Peyer's patch (tissue), 4 donors: Measurements from ENCODE around the gene MRM3. TPM values are rescaled to one million over a fixed set of nuclear protein-coding genes. Genes with fewer than 3 reads are reported as not detected.

ENCODE experiments used
- DNase-seq, 3 donors: peaks; one replicate each; pipeline ENCODE4 v3.0.0-alpha.2; 2017 to 2019
- H3K27ac ChIP-seq, 4 donors: fragments of 200-600 bp; sonication (generic); one replicate each; pipeline ENCODE4 v1.5.1; 2016 to 2019
- H3K27me3 ChIP-seq, 2 donors: fragments of 200-600 bp; sonication (generic); one replicate each; pipeline ENCODE4 v1.5.1; 2019
- H3K36me3 ChIP-seq, 3 donors: fragments of 200-600 bp; sonication (generic); one replicate each; pipeline ENCODE4 v1.5.1; 2016 to 2019
- H3K4me1 ChIP-seq, 4 donors: fragments of 200-600 bp; sonication (generic); one replicate each; pipeline ENCODE4 v1.5.1; 2016 to 2019
- H3K4me3 ChIP-seq, 4 donors: fragments of 200-600 bp; sonication (generic); 1 replicate in 3 of 4; 2 replicates in 1 of 4; pipeline ENCODE4 v1.5.1; 2016 to 2019; ENCODE audit warnings: mild to moderate bottlenecking in 1 of 4
- H3K9me3 ChIP-seq, 4 donors: fragments of 200-600 bp; sonication (generic); one replicate each; pipeline ENCODE4 v1.5.1; 2016 to 2019; ENCODE audit warnings: mild to moderate bottlenecking in 1 of 4
- POLR2A ChIP-seq, 2 donors: fragments of 450-650 bp; IDR thresholded peaks; one replicate each; pipeline ENCODE4 v1.5.1; 2017; ENCODE audit warnings: antibody characterized with exemption in 2 of 2, mild to moderate bottlenecking in 2 of 2, moderate library complexity in 2 of 2
- total RNA-seq, 4 donors: library from RNA; depleted of rRNA; stranded (reverse); fragments of >200 nt; gene quantifications; one replicate each; pipeline ENCODE4 v1.1.0, GENCODE V29; 2016
- TF ChIP-seq, protein P1 (sequence below), 6 experiments: fragments of 450-650 bp in 4 of 6; fragments of 200-600 bp in 2 of 6; sonication (generic) in 1 of 6; IDR thresholded peaks; one replicate each; pipeline ENCODE4 v1.5.1; 2017 to 2019; ENCODE audit warnings: antibody characterized with exemption in 6 of 6, mild to moderate bottlenecking in 3 of 6, moderate library complexity in 1 of 6

The MRM3 gene
- total RNA-seq, 4 donors from 2014 or later, result 17.0 to 23.0 (median 22.2) TPM

GRCh38 chr17:796609-797008 lies 14.5 kb downstream of the MRM3 start:
- Histone ChIP-seq H3K4me3 (no peak overlapping the region), H3K9me3 (no peaks in the 10 kb centered on the region), H3K27me3 (no peaks in the 10 kb centered on the region), H3K27ac (no peak overlapping the region), H3K4me1 (peaks cover 0 to 12% (median 0%) of the 10 kb centered on the region in 4 donors), H3K36me3 (peaks cover 0 to 16% (median 0%) of the 10 kb centered on the region in 3 donors)
- DNase-seq, result no peak
- no peak for TF ChIP-seq POLR2A (IDR thresholded peaks at IDR 0.05)
- TF ChIP-seq, protein P1, sequence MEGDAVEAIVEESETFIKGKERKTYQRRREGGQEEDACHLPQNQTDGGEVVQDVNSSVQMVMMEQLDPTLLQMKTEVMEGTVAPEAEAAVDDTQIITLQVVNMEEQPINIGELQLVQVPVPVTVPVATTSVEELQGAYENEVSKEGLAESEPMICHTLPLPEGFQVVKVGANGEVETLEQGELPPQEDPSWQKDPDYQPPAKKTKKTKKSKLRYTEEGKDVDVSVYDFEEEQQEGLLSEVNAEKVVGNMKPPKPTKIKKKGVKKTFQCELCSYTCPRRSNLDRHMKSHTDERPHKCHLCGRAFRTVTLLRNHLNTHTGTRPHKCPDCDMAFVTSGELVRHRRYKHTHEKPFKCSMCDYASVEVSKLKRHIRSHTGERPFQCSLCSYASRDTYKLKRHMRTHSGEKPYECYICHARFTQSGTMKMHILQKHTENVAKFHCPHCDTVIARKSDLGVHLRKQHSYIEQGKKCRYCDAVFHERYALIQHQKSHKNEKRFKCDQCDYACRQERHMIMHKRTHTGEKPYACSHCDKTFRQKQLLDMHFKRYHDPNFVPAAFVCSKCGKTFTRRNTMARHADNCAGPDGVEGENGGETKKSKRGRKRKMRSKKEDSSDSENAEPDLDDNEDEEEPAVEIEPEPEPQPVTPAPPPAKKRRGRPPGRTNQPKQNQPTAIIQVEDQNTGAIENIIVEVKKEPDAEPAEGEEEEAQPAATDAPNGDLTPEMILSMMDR (IDR thresholded peaks at IDR 0.05), result no peak

- TF ChIP-seq, protein P1 (IDR thresholded peaks at IDR 0.05), result no peak
- no peak for TF ChIP-seq POLR2A (IDR thresholded peaks at IDR 0.05)
- Histone ChIP-seq H3K4me1 (peaks cover 0 to 12% (median 0%) of the 10 kb centered on the region in 4 donors), H3K27me3 (no peaks in the 10 kb centered on the region), H3K36me3 (peaks cover 0 to 8% (median 0%) of the 10 kb centered on the region in 3 donors), H3K27ac (no peak overlapping the region), H3K4me3 (no peak overlapping the region), H3K9me3 (no peaks in the 10 kb centered on the region)
- DNase-seq, result no peak
Observed at GRCh38 chr17:797236-797840, 15.2 kb downstream of the MRM3 start.

DNA sequence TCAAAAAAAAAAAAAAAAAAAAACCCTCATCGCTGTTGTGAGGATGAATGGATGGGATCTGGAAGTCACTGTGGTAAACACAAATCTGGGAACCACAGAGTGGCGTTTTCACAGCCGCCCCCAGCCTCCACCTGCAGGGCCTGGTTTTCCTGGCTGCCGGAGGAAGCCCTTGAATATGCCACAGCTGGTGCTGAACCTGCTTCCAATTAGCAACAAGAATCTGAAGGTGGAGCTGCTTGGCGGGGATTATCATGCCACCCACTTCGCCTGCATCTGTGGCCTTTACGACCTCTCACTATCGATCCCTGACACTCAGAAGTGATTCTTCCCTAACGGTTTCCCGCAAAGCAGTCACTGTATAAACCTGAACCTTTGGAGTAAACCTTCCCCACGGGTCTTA lies 16.1 kb downstream of the MRM3 start:
- Histone ChIP-seq H3K4me3 (no peak overlapping the region), H3K27ac (no peak overlapping the region), H3K36me3 (peaks cover 0 to 6% (median 0%) of the 10 kb centered on the region in 3 donors), H3K27me3 (no peaks in the 10 kb centered on the region), H3K4me1 (peaks cover 0 to 12% (median 0%) of the 10 kb centered on the region in 4 donors), H3K9me3 (no peaks in the 10 kb centered on the region)
- no peak for DNase-seq
- no peak for TF ChIP-seq POLR2A (IDR thresholded peaks at IDR 0.05)
- TF ChIP-seq, protein P1 (IDR thresholded peaks at IDR 0.05), result no peak

GRCh38 chr17:799261-799660 lies 17.1 kb downstream of the MRM3 start:
- Histone ChIP-seq H3K4me3 (no peak overlapping the region), H3K27me3 (no peaks in the 10 kb centered on the region), H3K9me3 (no peaks in the 10 kb centered on the region), H3K27ac (no peak overlapping the region), H3K4me1 (peaks cover 0 to 12% (median 0%) of the 10 kb centered on the region in 4 donors), H3K36me3 (peaks cover 0 to 6% (median 0%) of the 10 kb centered on the region in 3 donors)
- TF ChIP-seq, protein P1 (IDR thresholded peaks at IDR 0.05), result no peak
- no peak for DNase-seq

DNA sequence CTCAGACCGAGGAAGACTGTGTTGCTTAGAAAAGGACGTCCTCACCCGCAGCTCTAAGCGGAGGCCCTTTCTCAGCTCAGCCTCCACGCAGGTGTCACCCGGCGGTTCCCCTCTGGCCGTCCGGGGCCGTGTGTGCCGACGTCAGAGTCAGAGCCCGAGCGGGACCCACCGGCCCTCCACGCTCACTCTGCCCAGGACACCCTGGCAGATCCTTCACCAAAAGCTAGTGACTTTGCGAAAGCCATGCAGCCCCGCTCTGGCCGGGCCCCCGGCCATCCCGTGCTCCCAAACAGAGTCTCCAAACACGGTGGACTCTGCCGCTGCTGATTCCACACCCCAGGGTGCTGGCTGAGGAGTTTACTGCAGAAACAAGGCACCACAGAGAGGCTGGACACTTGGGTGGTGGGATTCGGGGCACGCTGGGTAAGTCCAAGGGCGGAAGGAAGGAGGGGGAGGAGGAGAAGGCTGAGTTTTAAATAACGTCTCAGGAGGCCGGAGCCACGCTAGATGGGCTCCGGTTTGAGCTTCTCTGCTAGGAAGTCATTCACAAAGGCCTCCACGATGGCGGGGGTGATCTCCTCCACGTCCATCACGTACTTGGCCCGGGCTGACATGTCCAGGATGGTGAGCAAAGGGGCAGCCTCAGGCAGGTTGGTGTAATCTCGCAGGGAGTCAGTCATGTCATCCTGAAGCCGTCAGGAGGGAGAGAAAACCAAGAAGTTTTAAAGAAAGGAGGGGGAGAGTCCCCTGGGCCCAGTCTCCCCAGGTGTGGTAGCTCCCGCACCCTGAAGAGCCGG lies 18.5 kb downstream of the MRM3 start:
- H3K4me3 ChIP-seq, result no peak overlapping the region
- peaks cover 0 to 6% (median 0%) of the 10 kb centered on the region in 3 donors for H3K36me3 ChIP-seq
- H3K4me1 ChIP-seq, result no peaks in the 10 kb centered on the region
- no peak for DNase-seq
- H3K27me3 ChIP-seq, result no peaks in the 10 kb centered on the region
- no peak overlapping the region for H3K27ac ChIP-seq
- H3K9me3 ChIP-seq, result no peaks in the 10 kb centered on the region
- TF ChIP-seq, protein P1 (IDR thresholded peaks at IDR 0.05), result no peak
- no peak for TF ChIP-seq POLR2A (IDR thresholded peaks at IDR 0.05)
